ENCODE data around the gene CDK11B. TPM values are rescaled to one million over a fixed set of nuclear protein-coding genes. Genes with fewer than 3 reads are reported as not detected.
A peak's percentile ranks its signal among the peaks of the same experiment; 100 is the strongest.
"Not testable (repeated sequence)": the region's sequence is repeated elsewhere in the genome, so short reads cannot be mapped to it uniquely, and the experiment has no call there.

Gene CDK11B
- total and polyA plus RNA-seq, 2 donors (not counting 1 experiment from before 2014, with no cell fraction given): 14.1 to 36.3 TPM

- H2AFZ ChIP-seq (ENCODE audit: insufficient read depth, low read depth, low read length, poor library complexity, severe bottlenecking); POLR2A ChIA-PET; H3K27ac ChIP-seq (ENCODE audit: low read length in 2 of 2); H3K9ac ChIP-seq (ENCODE audit: low read length); H3K9me3 ChIP-seq (ENCODE audit: control extremely low read depth in 1 of 3, control insufficient read depth in 2 of 3, insufficient read depth in 1 of 3, low read length in 2 of 3); H3K27me3 ChIP-seq (replicated peaks in 1 of 4; ENCODE audit: control extremely low read depth in 1 of 4, control insufficient read depth in 3 of 4, insufficient read depth in 4 of 4, low read length in 3 of 4); ATAC-seq (ENCODE audit: low read depth); H3K4me2 ChIP-seq (replicated peaks; ENCODE audit: low read depth, low read length, poor library complexity, severe bottlenecking); H3K27me3 Mint-ChIP-seq; H3K4me3 Mint-ChIP-seq; CTCF ChIA-PET; H3K9me3 Mint-ChIP-seq (ENCODE audit: insufficient read depth); H3K4me3 ChIP-seq (ENCODE audit: control extremely low read depth in 1 of 5, extremely low read depth in 1 of 5, insufficient read depth in 1 of 5, low read depth in 2 of 5, low read length in 4 of 5); DNase-seq: not testable (repeated sequence)
- H3K27ac Mint-ChIP-seq: peak overlapping the region; percentile 59
- H3K79me2 ChIP-seq (ENCODE audit: control insufficient read depth, insufficient read depth, low read length): peaks cover 18% of the 10 kb centered on the region
- 83% methylated on average over 2 of the region's 21 CpGs for WGBS (ENCODE audit: insufficient coverage)
- peaks cover 9 to 22% of the 10 kb centered on the region in 2 donors for H3K4me1 ChIP-seq (ENCODE audit: control insufficient read depth in 2 of 2, insufficient read depth in 2 of 2, low read length in 2 of 2)
- H3K4me1 Mint-ChIP-seq: peaks cover 26% of the 10 kb centered on the region
- peaks cover 14% of the 10 kb centered on the region for H4K20me1 ChIP-seq (ENCODE audit: control insufficient read depth, insufficient read depth, low read length, poor library complexity, severe bottlenecking)
- peaks cover 1 to 23% of the 10 kb centered on the region in 2 experiments for H3K36me3 ChIP-seq (replicated peaks in 1 of 2; ENCODE audit: control extremely low read depth in 1 of 2, control insufficient read depth in 1 of 2, extremely low read depth in 1 of 2, insufficient read depth in 2 of 2, low read length in 1 of 2)
- intact Hi-C loops (cut with micrococcal nuclease): loop anchor here (5.0 kb wide), 1 partner anchor 103 kb away; the partner anchor contains the start of gene SSU72
These were observed 16.0 kb upstream of the CDK11B start for GRCh38 chr1:1674806-1675205.

DNA sequence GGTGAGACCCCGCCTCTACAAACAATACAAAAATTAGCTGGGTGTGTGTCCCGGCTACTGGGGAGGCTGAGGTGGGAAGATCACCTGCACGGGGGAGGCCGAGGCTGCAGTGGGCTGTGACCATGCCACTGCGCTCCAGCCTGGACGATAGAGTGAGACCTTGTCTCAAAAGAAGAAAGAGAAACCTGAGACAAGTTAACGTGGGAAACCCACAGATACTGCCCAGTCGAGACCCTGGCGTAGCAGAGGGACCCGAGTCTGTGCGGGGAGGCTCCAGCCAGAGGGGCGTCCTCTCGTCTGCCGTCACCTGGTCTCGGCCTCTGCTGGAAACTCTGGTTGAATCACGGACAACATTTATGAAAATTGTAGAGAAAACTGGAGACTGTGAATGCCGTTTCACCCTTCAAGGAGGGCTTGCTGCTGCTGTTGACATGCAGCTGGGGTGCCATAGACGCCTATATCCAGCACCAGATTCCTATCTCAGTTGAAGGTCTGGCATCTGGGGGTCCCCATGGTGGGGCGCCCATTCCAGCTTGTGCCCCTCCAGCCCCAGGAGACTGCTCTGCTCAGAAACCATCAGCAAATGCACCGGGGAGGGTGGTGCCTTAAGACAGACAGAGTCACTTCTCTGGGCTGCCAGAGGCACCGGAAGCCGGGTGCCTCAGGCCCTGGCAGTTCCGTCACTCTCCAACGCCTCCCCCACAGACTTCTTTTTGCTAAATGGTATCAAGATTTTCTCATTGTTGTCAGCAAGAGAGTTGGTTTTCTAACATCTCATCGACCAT is 13.6 kb upstream of the CDK11B start:
- H3K36me3 ChIP-seq (replicated peaks in 1 of 2; ENCODE audit: control extremely low read depth in 1 of 2, control insufficient read depth in 1 of 2, extremely low read depth in 1 of 2, insufficient read depth in 2 of 2, low read length in 1 of 2): peaks cover 1 to 40% of the 10 kb centered on the region in 2 experiments
- H4K20me1 ChIP-seq (ENCODE audit: control insufficient read depth, insufficient read depth, low read length, poor library complexity, severe bottlenecking): no peaks in the 10 kb centered on the region
- no peak overlapping the region for H2AFZ ChIP-seq (ENCODE audit: insufficient read depth, low read depth, low read length, poor library complexity, severe bottlenecking)
- H3K4me2 ChIP-seq (replicated peaks; ENCODE audit: low read depth, low read length, poor library complexity, severe bottlenecking): no peak overlapping the region
- ATAC-seq (ENCODE audit: low read depth) (no peak), DNase-seq (no peak)
- H3K27ac ChIP-seq (ENCODE audit: low read length in 2 of 2): no peak overlapping the region
- POLR2A ChIA-PET: no interaction called here
- TF ChIP-seq, protein P1, sequence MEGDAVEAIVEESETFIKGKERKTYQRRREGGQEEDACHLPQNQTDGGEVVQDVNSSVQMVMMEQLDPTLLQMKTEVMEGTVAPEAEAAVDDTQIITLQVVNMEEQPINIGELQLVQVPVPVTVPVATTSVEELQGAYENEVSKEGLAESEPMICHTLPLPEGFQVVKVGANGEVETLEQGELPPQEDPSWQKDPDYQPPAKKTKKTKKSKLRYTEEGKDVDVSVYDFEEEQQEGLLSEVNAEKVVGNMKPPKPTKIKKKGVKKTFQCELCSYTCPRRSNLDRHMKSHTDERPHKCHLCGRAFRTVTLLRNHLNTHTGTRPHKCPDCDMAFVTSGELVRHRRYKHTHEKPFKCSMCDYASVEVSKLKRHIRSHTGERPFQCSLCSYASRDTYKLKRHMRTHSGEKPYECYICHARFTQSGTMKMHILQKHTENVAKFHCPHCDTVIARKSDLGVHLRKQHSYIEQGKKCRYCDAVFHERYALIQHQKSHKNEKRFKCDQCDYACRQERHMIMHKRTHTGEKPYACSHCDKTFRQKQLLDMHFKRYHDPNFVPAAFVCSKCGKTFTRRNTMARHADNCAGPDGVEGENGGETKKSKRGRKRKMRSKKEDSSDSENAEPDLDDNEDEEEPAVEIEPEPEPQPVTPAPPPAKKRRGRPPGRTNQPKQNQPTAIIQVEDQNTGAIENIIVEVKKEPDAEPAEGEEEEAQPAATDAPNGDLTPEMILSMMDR (IDR thresholded peaks at IDR 0.05): no peak
- TF ChIP-seq EZH2 (IDR thresholded peaks at IDR 0.05; ENCODE audit: borderline replicate concordance, insufficient read depth, low read depth, low read length, poor library complexity, severe bottlenecking): no peak
- H3K27ac Mint-ChIP-seq: no peak overlapping the region
- peaks cover 27% of the 10 kb centered on the region for H3K79me2 ChIP-seq (ENCODE audit: control insufficient read depth, insufficient read depth, low read length)
- no peak overlapping the region for H3K4me3 ChIP-seq (ENCODE audit: control extremely low read depth in 1 of 5, extremely low read depth in 1 of 5, insufficient read depth in 1 of 5, low read depth in 2 of 5, low read length in 4 of 5)
- peaks cover 0 to 3% of the 10 kb centered on the region in 2 donors for H3K4me1 ChIP-seq (ENCODE audit: control insufficient read depth in 2 of 2, insufficient read depth in 2 of 2, low read length in 2 of 2)
- H3K9ac ChIP-seq (ENCODE audit: low read length): no peak overlapping the region
- no peaks in the 10 kb centered on the region for H3K9me3 ChIP-seq (ENCODE audit: control extremely low read depth in 1 of 3, control insufficient read depth in 2 of 3, insufficient read depth in 1 of 3, low read length in 2 of 3)
- H3K27me3 ChIP-seq (replicated peaks in 1 of 4; ENCODE audit: control extremely low read depth in 1 of 4, control insufficient read depth in 3 of 4, insufficient read depth in 4 of 4, low read length in 3 of 4): no peaks in the 10 kb centered on the region
- no peak overlapping the region for H3K4me3 Mint-ChIP-seq
- no peaks in the 10 kb centered on the region for H3K9me3 Mint-ChIP-seq (ENCODE audit: insufficient read depth)
- H3K27me3 Mint-ChIP-seq: no peaks in the 10 kb centered on the region
- CTCF ChIA-PET: no interaction called here
- WGBS (ENCODE audit: insufficient coverage): 98% methylated on average over 24 of the region's 25 CpGs
- H3K4me1 Mint-ChIP-seq: peaks cover 5% of the 10 kb centered on the region
- intact Hi-C loops (cut with micrococcal nuclease): no loop called here

All from B cell (primary cell).